IMR-90 (cell line): ENCODE results near the gene UBASH3B. TPM values are rescaled to one million over a fixed set of nuclear protein-coding genes. Genes with fewer than 3 reads are reported as not detected.

Source experiments
- ATAC-seq: fragments of 200-7000 bp; cut with Tn5 transposase; 2 replicates; pipeline ENCODE4 v1.9.1; 2020; ENCODE audit warnings: low read depth, mild to moderate bottlenecking, moderate library complexity
- BruUV-seq: library from RNA; stranded (reverse); fragments of 400-500 nt; replicated peaks from 2 replicates; lab custom pipeline; 2021; lab: Mats Ljungman, UMichigan
- CTCF ChIA-PET: fragments of 300-600 bp; formaldehyde crosslinking; extraction: SDS; loops from one replicate; lab custom pipeline; 2021; ENCODE audit warnings: antibody characterized with exemption; lab: Yijun Ruan, JAX
- POLR2A ChIA-PET: fragments of 300-600 bp; sonication (Branson Sonifier 250); formaldehyde crosslinking; loops from one replicate; lab custom pipeline; 2022; ENCODE audit warnings: antibody characterized with exemption; ENCODE audit not compliant: unreplicated experiment; lab: Charles Lee
- DNase-seq: peaks from one replicate; pipeline ENCODE4 v3.0.0; 2013
- H2AFZ ChIP-seq: replicated peaks from 2 replicates; pipeline ENCODE3; 2013; ENCODE audit warnings: low read length, mild to moderate bottlenecking; ENCODE audit not compliant: poor library complexity
- H2AK5ac ChIP-seq: 2 replicates; pipeline ENCODE4 v1.6.1; 2013; ENCODE audit warnings: low read depth, low read length, inconsistent platforms
- H2AK9ac ChIP-seq: replicated peaks from 2 replicates; pipeline ENCODE3; 2013; ENCODE audit warnings: mild to moderate bottlenecking, low read depth, low read length, moderate library complexity; ENCODE audit not compliant: poor library complexity
- H2BK120ac ChIP-seq: 2 replicates; pipeline ENCODE4 v1.6.1; 2013; ENCODE audit warnings: low read depth, low read length, inconsistent platforms
- H2BK15ac ChIP-seq: 3 replicates; pipeline ENCODE4 v1.6.1; 2013; ENCODE audit warnings: low read depth, low read length, inconsistent platforms
- H2BK20ac ChIP-seq: 2 replicates; pipeline ENCODE4 v1.6.1; 2013; ENCODE audit warnings: low read depth, mild to moderate bottlenecking, inconsistent platforms, low read length, moderate library complexity
- H2BK5ac ChIP-seq: 2 replicates; pipeline ENCODE4 v1.6.1; 2013; ENCODE audit warnings: mild to moderate bottlenecking, low read depth, low read length, inconsistent platforms; ENCODE audit not compliant: poor library complexity, severe bottlenecking
- H3K14ac ChIP-seq: replicated peaks from 2 replicates; pipeline ENCODE4 v1.6.1; 2013; ENCODE audit warnings: low read depth, low read length, inconsistent platforms
- H3K18ac ChIP-seq: 2 replicates; pipeline ENCODE4 v1.6.1; 2013; ENCODE audit warnings: low read depth, low read length, control low read depth
- H3K23ac ChIP-seq: 2 replicates; pipeline ENCODE4 v1.6.1; 2013; ENCODE audit warnings: low read depth, low read length, inconsistent platforms
- H3K27ac ChIP-seq: 2 replicates; pipeline ENCODE4 v1.5.1; 2013; ENCODE audit warnings: mild to moderate bottlenecking, control low read depth, low read length; ENCODE audit not compliant: insufficient read depth
- H3K27me3 ChIP-seq: 2 replicates; pipeline ENCODE4 v1.6.1; 2013; ENCODE audit warnings: low read length; ENCODE audit not compliant: control insufficient read depth, insufficient read depth
- H3K36me3 ChIP-seq: 2 replicates; pipeline ENCODE4 v1.6.1; 2013; ENCODE audit warnings: low read length, mixed read lengths; ENCODE audit not compliant: control insufficient read depth, insufficient read depth
- H3K4ac ChIP-seq: 2 replicates; pipeline ENCODE4 v1.6.1; 2013; ENCODE audit warnings: low read depth, low read length, inconsistent platforms
- H3K4me1 ChIP-seq: 2 replicates; pipeline ENCODE4 v1.6.1; 2013; ENCODE audit warnings: low read length, mixed read lengths; ENCODE audit not compliant: control insufficient read depth, insufficient read depth
- H3K4me2 ChIP-seq: 2 replicates; pipeline ENCODE4 v1.6.1; 2013; ENCODE audit warnings: low read depth, mild to moderate bottlenecking, control low read depth, low read length, moderate library complexity
- H3K4me3 ChIP-seq: 2 replicates; pipeline ENCODE4 v1.5.1; 2013; ENCODE audit warnings: low read depth, mild to moderate bottlenecking, control low read depth, low read length, moderate library complexity; ENCODE audit not compliant: insufficient read depth
- H3K56ac ChIP-seq: 2 replicates; pipeline ENCODE4 v1.6.1; 2013; ENCODE audit warnings: low read length, inconsistent platforms; ENCODE audit not compliant: insufficient read depth; ENCODE audit errors: extremely low read depth
- H3K79me1 ChIP-seq, 2 experiments: 2 replicates each; pipeline ENCODE4 v1.6.1; 2013; ENCODE audit warnings: low read length in 2 of 2, inconsistent platforms in 1 of 2, low read depth in 1 of 2
- H3K9ac ChIP-seq: 2 replicates; pipeline ENCODE4 v1.6.1; 2013; ENCODE audit warnings: low read depth, low read length, control low read depth
- H3K9me1 ChIP-seq: 2 replicates; pipeline ENCODE4 v1.6.1; 2013; ENCODE audit warnings: low read length, inconsistent platforms; ENCODE audit not compliant: insufficient read depth
- H3K9me3 ChIP-seq: 2 replicates; pipeline ENCODE4 v1.6.1; 2013; ENCODE audit warnings: low read length; ENCODE audit not compliant: control insufficient read depth, insufficient read depth
- H4K20me1 ChIP-seq: 2 replicates; pipeline ENCODE4 v1.6.1; 2013; ENCODE audit warnings: low read length, inconsistent platforms; ENCODE audit not compliant: insufficient read depth
- H4K5ac ChIP-seq: 2 replicates; pipeline ENCODE4 v1.6.1; 2013; ENCODE audit warnings: mild to moderate bottlenecking, low read depth, low read length, control low read depth
- H4K8ac ChIP-seq, 2 experiments: 2 replicates each; pipeline ENCODE4 v1.6.1; 2013; ENCODE audit warnings: low read depth in 2 of 2, low read length in 2 of 2, control low read depth in 1 of 2, inconsistent platforms in 1 of 2
- H4K91ac ChIP-seq: 2 replicates; pipeline ENCODE4 v1.6.1; 2013; ENCODE audit warnings: low read depth, low read length, inconsistent platforms; ENCODE audit not compliant: insufficient read depth
- BHLHE40 ChIP-seq: fragments of 150-350 bp; IDR thresholded peaks from 2 replicates; pipeline ENCODE4 v1.6.1; 2016; ENCODE audit warnings: mild to moderate bottlenecking, low read depth, low read length
- CEBPB ChIP-seq: IDR thresholded peaks from 2 replicates; pipeline ENCODE4 v1.6.1; 2012; ENCODE audit warnings: low read depth, low read length, improper control_type of control experiment
- CHD1 ChIP-seq: IDR thresholded peaks from 2 replicates; pipeline ENCODE4 v1.6.1; 2012; ENCODE audit warnings: low read depth, low read length, improper control_type of control experiment
- FOS ChIP-seq: fragments of 150-350 bp; IDR thresholded peaks from 2 replicates; pipeline ENCODE4 v1.6.1; 2016; ENCODE audit warnings: low read depth, low read length
- MAFK ChIP-seq: IDR thresholded peaks from 2 replicates; pipeline ENCODE4 v1.6.1; 2012; ENCODE audit warnings: low read depth, low read length, improper control_type of control experiment
- MAZ ChIP-seq: IDR thresholded peaks from 2 replicates; pipeline ENCODE4 v1.6.1; 2012; ENCODE audit warnings: low read depth, mild to moderate bottlenecking, low read length, improper control_type of control experiment, moderate library complexity, borderline replicate concordance
- MXI1 ChIP-seq: IDR thresholded peaks from 2 replicates; pipeline ENCODE4 v1.6.1; 2012; ENCODE audit warnings: low read depth, mild to moderate bottlenecking, low read length, moderate library complexity, borderline replicate concordance
- NFE2L2 ChIP-seq: fragments of 150-350 bp; IDR thresholded peaks from 2 replicates; pipeline ENCODE4 v1.6.1; 2016; ENCODE audit warnings: low read depth, mild to moderate bottlenecking, low read length
- POLR2A ChIP-seq: IDR thresholded peaks from 2 replicates; pipeline ENCODE4 v1.6.1; 2012; ENCODE audit warnings: mild to moderate bottlenecking, low read depth, low read length
- RAD21 ChIP-seq: IDR thresholded peaks from 2 replicates; pipeline ENCODE4 v1.6.1; 2012; ENCODE audit warnings: low read length, improper control_type of control experiment
- RCOR1 ChIP-seq: IDR thresholded peaks from 2 replicates; pipeline ENCODE4 v1.6.1; 2012; ENCODE audit warnings: mild to moderate bottlenecking, low read length, improper control_type of control experiment; ENCODE audit not compliant: insufficient replicate concordance
- RFX5 ChIP-seq: IDR thresholded peaks from 2 replicates; pipeline ENCODE4 v1.8.0; 2012; ENCODE audit warnings: low read depth, mild to moderate bottlenecking, low read length, moderate library complexity
- SMC3 ChIP-seq: fragments of 150-350 bp; IDR thresholded peaks from 2 replicates; pipeline ENCODE4 v1.6.1; 2016; ENCODE audit warnings: low read depth, mild to moderate bottlenecking, antibody characterized with exemption, low read length, moderate library complexity
- WGBS, 2 experiments: methylation state at CpG; one replicate each; pipeline versions ENCODE4 v1.1.5 to v1.1.7; 2013; ENCODE audit warnings: missing lambda C conversion rate in 2 of 2; ENCODE audit not compliant: insufficient read length in 1 of 2; ENCODE audit errors: extremely low coverage in 2 of 2; 5-methylcytosine and 5-hydroxymethylcytosine counted together
- dilution Hi-C: fragments of 300-500 bp; cut with HindIII; formaldehyde crosslinking; loops from one replicate; pipeline ENCODE4 v1.14.3; 2018; ENCODE audit warnings: low sequenced_read_pairs; ENCODE audit not compliant: unreplicated experiment
- in situ Hi-C: fragments of 300-500 bp; cut with MboI; formaldehyde crosslinking; loops from 3 replicates; pipeline ENCODE4 v1.14.3; 2019; ENCODE audit warnings: low sequenced_read_pairs, inconsistent platforms, mixed read lengths
- intact Hi-C: fragments of 100-400 bp; cut with micrococcal nuclease; formaldehyde crosslinking; loops from 2 replicates; pipeline ENCODE4 v1.10.0; 2022
- polyA plus RNA-seq, 3 experiments: library from polyadenylated mRNA; depleted of rRNA; stranded (reverse); fragments of >200 nt; gene quantifications; 2 replicates each; pipeline ENCODE4 v1.2.3, GENCODE V29; 2012; ENCODE audit warnings: low replicate concordance in 1 of 3
- total RNA-seq: library from RNA; depleted of rRNA; stranded (reverse); fragments of >200 nt; gene quantifications from 2 replicates; pipeline ENCODE4 v1.2.3, GENCODE V29; 2012
- TF ChIP-seq, protein P1 (sequence below): fragments of 150-350 bp; IDR thresholded peaks from 2 replicates; pipeline ENCODE4 v1.6.1; 2017; ENCODE audit warnings: mild to moderate bottlenecking, antibody characterized with exemption, low read length, low read depth
- TF ChIP-seq, protein P2 (sequence below): fragments of 150-350 bp; IDR thresholded peaks from 2 replicates; pipeline ENCODE4 v1.6.1; 2016; ENCODE audit warnings: low read depth, mild to moderate bottlenecking, low read length, moderate library complexity, borderline replicate concordance
- TF ChIP-seq, protein P3 (sequence below): conservative IDR thresholded peaks from 2 replicates; pipeline ENCODE4 v1.5.1; 2012; ENCODE audit warnings: mild to moderate bottlenecking, low read depth, low read length, improper control_type of control experiment

Gene UBASH3B
- total and polyA plus RNA-seq, 2 of the 4 experiments (the other 2 are of a cell fraction) = 27.2 to 48.0 TPM

DNA sequence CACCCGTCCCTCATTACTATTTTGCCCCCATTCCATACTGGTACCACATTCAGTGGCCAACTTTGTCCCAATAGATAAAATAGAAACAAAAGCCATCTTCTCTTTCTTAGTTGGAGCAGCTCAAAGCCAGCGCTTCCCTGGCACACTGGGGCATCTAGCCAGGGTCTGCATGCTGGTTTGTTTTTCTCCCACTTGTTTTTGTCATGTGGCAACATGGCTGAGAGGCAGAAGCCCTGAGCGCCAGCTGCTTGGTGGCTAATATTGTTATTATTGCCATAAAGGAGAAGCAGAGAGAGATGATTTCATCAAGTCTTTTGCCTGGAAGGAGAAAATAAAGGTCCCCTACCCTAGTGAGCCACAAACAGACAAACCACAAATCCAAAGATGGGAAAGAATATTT, 134.4 kb downstream of the UBASH3B start:
- Histone ChIP-seq H3K27ac (no peak overlapping the region), H2BK5ac (no peak overlapping the region), H3K79me1 (peaks cover 3 to 19% of the 10 kb centered on the region in 2 experiments; a peak in 3 of 4 replicates), H3K36me3 (peaks cover 17% of the 10 kb centered on the region), H3K9ac (no peak overlapping the region), H4K5ac (no peak overlapping the region), H3K4me2 (no peak overlapping the region), H2BK20ac (no peak overlapping the region), H3K27me3 (no peaks in the 10 kb centered on the region), H2BK120ac (no peak overlapping the region), H3K4ac (no peak overlapping the region), H3K56ac (no peak overlapping the region), H3K4me3 (no peak overlapping the region), H3K18ac (no peak overlapping the region), H3K23ac (no peak overlapping the region), H3K9me1 (peaks cover 4% of the 10 kb centered on the region), H2AK9ac (no peak overlapping the region), H2AFZ (no peak overlapping the region), H4K91ac (no peak overlapping the region), H3K14ac (no peak overlapping the region), H4K8ac (no peak overlapping the region), H3K4me1 (peaks cover 10% of the 10 kb centered on the region), H2AK5ac (no peak overlapping the region), H2BK15ac (no peak overlapping the region), H4K20me1 (no peaks in the 10 kb centered on the region), H3K9me3 (no peaks in the 10 kb centered on the region)
- dilution Hi-C loops = no loop called here
- in situ Hi-C loops = no loop called here
- intact Hi-C loops = no loop called here
- 78% methylated on average over 1 of the region's 3 CpGs; no CpG with 5 or more reads in 1 of the 2 experiments for WGBS, 2 experiments
- CTCF ChIA-PET = no interaction called here
- DNase-seq = no peak
- POLR2A ChIA-PET = no interaction called here
- no TSS peak for BruUV-seq
- no peak for TF ChIP-seq CEBPB
- TF ChIP-seq CHD1 = no peak
- TF ChIP-seq MAZ = no peak
- no peak for TF ChIP-seq BHLHE40
- no peak for TF ChIP-seq MXI1
- no peak for TF ChIP-seq NFE2L2
- TF ChIP-seq, protein P1, sequence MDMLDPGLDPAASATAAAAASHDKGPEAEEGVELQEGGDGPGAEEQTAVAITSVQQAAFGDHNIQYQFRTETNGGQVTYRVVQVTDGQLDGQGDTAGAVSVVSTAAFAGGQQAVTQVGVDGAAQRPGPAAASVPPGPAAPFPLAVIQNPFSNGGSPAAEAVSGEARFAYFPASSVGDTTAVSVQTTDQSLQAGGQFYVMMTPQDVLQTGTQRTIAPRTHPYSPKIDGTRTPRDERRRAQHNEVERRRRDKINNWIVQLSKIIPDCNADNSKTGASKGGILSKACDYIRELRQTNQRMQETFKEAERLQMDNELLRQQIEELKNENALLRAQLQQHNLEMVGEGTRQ = no peak
- TF ChIP-seq, protein P2, sequence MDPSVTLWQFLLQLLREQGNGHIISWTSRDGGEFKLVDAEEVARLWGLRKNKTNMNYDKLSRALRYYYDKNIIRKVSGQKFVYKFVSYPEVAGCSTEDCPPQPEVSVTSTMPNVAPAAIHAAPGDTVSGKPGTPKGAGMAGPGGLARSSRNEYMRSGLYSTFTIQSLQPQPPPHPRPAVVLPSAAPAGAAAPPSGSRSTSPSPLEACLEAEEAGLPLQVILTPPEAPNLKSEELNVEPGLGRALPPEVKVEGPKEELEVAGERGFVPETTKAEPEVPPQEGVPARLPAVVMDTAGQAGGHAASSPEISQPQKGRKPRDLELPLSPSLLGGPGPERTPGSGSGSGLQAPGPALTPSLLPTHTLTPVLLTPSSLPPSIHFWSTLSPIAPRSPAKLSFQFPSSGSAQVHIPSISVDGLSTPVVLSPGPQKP = no peak
- TF ChIP-seq MAFK = no peak
- TF ChIP-seq RFX5 = no peak
- no peak for TF ChIP-seq RCOR1
- TF ChIP-seq SMC3 = no peak
- no peak for TF ChIP-seq FOS
- no peak for TF ChIP-seq RAD21
- no peak for TF ChIP-seq POLR2A
- TF ChIP-seq, protein P3, sequence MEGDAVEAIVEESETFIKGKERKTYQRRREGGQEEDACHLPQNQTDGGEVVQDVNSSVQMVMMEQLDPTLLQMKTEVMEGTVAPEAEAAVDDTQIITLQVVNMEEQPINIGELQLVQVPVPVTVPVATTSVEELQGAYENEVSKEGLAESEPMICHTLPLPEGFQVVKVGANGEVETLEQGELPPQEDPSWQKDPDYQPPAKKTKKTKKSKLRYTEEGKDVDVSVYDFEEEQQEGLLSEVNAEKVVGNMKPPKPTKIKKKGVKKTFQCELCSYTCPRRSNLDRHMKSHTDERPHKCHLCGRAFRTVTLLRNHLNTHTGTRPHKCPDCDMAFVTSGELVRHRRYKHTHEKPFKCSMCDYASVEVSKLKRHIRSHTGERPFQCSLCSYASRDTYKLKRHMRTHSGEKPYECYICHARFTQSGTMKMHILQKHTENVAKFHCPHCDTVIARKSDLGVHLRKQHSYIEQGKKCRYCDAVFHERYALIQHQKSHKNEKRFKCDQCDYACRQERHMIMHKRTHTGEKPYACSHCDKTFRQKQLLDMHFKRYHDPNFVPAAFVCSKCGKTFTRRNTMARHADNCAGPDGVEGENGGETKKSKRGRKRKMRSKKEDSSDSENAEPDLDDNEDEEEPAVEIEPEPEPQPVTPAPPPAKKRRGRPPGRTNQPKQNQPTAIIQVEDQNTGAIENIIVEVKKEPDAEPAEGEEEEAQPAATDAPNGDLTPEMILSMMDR = no peak
- ATAC-seq = no peak
